Measurements from ENCODE around the gene ERGIC1.
"Not testable (repeated sequence)": the region's sequence is repeated elsewhere in the genome, so short reads cannot be mapped to it uniquely, and the experiment has no call there.

ERGIC1 gene

DNA sequence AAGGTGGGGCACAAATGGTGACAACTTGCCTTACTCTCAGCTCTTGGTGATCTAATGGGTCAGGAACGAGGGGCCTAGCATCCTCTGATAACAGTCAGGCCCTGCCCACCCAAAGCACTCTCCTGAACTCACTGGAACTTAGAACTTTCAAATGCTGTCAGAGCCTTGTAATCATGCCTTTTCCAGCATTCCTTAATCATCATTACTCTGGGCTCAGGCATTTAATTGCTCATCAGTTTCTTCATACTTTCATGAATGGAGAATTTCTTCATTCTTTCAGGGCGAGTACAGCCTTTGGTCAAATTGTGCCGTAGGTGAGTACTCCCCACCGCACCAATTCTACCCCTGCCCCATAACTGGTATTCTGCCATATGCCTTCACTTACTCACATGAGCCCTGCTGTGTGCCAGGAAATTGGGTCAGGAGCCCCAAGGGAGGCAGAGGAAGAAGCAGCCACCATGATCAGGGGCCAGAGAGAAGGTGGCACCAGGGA, 32.8 kb upstream of the ERGIC1 start:
- peak; percentile 98 for DNase-seq

DNA sequence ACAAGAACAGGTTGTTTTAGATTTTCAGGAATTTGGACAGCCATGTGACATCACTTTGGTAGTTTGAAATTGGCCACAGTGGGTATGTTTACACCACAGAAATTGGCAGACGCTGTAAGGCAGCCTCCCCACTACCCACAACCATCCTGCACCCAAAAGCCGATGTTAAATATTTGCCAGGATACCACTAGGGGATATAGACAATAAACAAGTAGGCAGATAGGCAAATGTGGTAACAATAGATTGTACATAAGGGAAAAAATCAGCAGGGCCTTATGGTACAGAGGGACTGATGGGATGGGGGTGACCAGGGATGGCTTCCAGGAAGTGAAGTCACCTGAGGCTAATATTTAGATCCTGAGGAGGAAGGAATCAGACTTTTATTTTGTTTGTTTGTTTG, 31.9 kb upstream of the ERGIC1 start:
- no peak for DNase-seq

DNA sequence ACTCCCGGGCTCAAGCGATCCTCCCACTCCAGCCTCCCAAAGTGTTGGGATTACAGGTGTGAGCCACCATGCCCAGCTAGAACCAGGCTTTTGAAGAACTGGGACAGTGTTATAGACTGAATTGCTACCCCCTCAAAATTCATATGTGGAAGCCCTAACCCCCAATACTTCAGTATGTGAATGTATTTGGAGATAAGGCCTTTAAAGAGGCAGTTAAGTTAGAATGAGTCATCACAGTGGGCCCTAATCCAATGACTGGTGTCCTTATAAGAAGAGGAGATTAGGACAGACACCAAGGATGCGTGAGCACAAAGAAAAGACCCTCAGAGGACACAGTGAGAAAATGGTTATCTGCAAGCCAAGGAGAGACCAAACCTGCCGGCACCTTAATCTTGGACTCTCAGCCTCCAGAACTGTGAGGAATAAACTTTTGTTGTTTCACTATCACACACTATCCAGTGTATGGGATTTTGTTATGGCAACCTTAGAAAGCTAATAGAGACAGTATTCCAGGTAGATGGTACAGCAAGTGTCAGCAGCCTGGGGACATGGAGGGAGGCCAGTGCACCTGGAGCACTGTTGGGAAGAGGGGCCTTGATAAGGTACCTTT, 31.4 kb upstream of the ERGIC1 start:
- peak; percentile 57 for DNase-seq

DNA sequence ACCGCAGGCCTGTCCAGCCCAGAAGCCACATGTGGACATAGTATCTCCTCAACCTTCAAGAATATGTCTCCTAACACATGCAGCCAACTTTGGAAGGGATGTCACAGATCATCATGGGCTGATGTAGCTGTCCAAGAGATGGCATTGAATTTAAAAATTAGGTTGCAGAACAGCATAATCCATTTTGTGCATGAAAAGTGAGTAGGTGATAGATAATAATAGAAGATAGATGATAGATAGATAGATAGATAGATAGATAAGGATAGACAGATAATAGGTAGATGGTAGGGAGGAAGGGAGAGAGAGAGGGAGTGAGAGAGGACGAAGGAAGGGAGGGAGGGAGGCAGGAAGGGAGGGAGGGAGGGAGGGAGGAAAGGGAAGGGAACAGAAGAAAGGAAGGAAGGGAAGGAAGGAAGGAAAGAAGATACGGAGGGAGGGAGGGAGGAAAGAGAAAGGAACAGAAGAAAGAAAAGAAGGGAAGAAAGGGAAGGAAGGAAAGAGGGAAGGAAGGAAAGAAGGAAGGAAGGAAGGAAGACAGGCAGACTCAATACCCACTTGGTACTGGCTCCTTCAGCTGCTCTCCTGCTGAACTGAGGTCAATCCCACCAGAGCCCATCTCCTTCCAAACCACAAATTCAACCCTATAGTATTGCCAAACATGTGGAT, 28.9 kb upstream of the ERGIC1 start:
- DNase-seq = no peak

DNA sequence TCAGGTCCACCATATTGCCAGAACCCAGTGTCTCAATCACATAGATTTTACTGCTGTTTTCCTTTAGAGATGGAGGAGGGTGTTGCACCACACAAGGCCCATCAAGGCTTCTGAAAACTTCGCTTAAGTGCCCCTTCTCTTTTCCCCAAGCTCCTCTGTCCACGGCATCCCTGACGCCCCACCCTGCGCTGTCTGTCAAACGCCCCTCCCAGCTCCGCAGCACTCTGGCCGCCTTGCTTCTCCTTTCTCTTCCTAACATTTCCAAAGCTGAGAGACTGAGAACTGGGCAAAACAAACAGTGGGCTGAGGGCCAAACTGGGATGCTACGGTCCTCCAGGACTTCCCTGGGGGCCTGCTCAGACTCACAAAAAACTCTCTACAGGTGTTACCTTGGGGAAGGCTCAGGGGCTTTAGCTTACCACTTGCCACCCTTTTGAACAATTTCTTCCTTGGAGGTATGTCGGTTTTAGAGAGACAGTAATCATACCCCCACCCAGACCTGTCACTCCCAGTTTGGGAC, 28.3 kb upstream of the ERGIC1 start:
- DNase-seq = no peak

DNA sequence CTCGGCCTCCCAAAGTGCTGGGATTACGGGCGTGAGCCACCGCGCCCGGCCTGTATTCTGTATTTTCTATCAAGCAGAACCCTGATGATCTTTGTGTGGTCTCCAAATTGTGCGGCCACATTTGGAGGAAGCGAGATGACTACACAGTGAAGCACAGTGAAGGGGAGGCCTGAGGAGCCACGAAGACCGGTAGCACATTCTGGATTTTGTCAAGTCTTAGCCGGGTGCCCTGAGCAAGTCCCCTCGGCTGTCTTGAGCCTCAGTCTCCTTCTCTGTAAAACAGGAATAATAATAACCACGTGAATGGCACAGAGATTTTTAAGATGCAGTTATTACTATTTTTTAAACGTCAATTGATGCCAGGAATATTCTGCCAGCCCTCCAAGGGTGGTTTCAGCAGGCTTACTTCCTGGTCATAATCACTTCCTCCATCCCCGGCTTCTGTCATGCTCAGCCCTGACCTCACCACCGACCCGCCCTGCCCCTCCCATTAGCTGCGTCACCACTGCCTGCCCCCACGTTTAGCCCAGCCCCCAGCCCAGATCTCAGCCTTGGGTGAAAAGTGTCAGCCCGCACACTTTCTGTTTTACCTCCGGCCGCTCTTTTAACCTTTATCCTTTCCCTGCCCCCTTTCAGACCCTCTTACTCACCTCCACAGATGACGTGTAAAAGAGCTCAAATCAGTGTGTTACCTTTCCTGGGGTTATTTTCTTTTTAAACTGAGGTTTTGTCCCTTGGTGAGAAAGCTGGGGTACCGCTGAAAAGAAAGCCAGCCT, 27.0 kb upstream of the ERGIC1 start:
- peak; percentile 85 for DNase-seq

DNA sequence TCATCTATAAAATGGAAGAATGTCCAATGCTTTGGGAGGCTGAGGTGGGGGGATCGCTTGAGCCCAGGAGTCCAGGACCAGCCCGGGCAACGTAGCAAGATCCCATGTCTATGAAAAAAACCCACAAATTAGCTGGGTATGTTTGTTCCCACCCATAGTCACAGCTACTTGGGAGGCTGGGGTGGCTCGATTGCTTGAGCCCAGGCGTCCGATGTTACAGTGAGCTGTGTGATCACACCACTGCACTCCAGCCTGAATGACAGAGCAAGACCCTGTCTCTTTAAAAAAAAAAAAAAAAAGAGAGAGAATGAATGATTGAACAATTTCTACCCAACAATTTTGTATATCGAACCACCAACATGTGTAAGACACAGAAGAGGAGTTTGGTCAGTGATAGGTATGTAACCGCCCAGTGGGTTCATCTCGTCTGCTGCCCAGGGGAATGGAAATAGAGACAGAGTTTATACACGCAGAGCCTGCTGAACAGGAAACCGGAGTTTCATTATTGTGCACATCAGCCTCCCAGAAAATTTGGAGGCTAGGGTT, 26.2 kb upstream of the ERGIC1 start:
- no peak for DNase-seq

DNA sequence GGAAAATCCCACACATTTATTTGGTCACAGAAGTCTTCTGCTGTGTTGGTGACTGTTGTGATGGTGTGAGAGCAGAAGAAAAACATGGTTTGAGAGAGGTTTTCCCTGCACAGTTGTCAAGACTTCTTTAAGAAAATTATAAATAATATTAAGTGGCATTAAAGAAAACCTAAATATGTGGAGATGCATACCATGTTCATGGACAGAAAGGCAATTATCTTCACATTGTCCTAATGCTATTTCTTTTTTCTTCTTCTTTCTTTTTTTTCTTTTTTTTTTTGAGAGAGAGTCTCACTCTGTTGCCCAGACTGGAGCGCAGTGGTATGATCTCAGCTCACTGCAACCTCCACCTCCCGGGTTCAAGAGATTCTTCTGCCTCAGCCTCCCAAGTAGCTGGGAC, 24.3 kb upstream of the ERGIC1 start:
- DNase-seq = no peak

DNA sequence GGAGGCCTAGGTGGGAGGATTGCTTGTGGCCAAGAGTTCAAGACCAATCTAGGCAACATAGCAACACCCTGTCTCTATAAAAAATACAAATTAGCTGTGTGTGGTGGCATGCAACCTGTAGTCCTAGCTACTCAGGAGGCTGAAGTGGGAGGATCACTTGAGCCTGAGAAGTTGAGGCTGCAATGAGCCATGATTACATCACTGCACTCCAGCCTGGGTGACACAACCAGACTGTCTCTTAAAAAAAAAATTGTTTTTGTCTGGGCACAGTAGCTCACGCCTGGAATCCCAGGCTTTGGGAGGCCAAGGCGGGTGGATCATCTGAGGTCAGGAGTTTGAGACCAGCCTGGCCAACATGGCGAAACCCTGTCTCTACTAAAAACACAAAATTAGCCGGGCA, 23.1 kb upstream of the ERGIC1 start:
- DNase-seq = not testable (repeated sequence)

DNA sequence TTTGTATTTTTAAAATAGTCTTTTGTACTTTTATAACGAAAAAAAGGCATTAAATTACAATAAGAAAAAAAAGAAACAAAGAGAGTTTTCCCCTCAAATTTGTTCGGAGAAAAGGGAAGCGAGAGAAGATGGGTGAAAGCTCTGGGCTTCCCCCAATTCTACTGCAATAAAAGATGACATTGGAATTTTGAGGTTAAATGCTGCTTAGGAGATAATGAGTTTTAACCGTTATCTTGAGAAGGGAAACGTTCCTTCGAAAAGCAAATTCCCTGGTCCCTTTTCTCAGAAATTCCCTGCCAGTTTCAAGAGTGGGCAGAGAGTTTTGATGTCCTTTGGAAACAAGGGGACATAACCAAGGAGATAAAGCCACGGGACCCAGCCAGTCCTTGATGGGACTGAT, 18.4 kb upstream of the ERGIC1 start:
- no peak for DNase-seq

DNA sequence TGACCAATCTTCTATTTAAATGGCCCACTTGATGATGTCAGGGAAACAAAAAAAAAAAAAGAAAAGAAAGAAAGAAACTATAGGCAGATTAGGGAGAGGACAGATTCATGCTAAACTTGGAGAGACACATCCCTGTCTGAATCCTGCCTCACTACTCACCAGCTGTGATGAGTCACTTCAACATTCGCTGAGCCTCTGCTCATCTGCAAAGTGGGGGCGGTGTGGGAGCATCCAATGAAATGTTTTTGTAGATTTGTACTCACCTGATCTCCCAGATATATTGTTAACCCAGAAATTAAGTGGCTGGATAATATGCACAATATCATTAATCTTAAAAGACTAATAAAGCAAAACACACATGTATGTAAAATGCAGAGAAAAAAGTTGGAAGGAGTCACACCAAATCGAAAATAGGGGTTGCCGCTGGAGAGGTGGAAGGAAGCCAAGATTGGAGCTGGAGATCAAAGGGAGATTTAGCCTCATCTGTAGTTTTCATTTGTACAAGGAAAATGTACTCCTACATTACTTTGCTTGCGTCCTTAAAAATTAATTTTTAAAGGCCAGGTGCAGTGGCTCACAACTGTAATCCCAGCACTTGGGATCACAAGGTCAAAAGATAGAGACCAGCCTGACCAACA, 17.0 kb upstream of the ERGIC1 start:
- peak; percentile 81 for DNase-seq

DNA sequence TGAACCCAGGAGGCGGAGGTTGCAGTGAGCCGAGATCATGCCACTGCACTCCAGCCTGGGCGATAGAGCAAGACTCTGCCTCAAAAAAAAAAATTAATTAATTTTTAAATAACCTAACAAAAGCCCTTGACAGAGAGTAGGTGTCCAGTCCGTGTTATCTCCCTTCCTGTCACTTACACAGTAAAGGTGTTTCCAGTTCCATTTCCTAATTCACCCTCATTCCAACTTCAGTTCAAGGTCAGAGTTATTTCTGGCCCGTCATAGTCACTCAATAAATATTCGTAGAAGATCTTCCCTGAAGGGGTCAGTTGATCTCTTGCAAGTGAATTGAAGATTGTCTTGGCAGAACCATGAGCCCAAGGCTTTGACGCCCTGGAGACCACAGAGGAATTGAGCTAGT, 16.4 kb upstream of the ERGIC1 start:
- no peak for DNase-seq

DNA sequence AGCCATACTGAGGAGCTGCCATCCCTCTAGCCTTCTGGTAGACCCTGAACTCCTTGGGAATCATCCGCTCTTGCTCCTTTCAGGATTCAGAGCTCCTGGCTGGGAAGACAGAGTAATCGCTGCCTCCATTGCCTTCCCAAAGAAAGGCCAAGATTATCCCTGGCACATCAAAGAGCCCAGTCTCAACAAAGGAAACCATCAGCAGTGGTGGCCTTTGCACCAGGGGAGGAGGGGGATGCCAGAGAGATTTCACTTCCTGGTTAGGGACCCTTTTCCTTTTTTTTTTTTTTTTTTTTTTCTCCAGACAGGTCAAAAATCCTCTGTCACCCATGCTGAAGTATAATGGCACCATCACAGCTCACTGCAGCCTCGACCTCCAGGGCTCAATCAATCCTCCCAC, 16.0 kb upstream of the ERGIC1 start:
- DNase-seq = no peak

DNA sequence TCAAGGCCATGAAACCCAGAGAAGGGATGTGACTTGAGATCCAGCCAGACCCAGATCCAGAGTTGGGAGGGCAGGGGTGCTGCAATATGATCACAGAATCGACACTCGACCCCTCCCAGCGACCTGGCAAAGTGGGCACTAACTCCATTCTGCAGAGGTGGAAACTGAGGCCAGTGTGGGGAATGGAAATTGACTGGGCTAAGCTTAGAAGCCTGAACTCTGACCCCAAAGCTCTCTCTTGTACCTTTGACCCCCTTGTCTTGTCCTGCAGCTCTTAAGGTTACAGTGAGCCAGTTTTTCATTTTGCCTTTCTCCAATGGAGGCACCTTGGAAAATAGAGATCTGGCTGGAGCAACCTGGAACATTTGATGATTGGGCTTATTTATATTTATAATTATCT, 14.5 kb upstream of the ERGIC1 start:
- DNase-seq = no peak

DNA sequence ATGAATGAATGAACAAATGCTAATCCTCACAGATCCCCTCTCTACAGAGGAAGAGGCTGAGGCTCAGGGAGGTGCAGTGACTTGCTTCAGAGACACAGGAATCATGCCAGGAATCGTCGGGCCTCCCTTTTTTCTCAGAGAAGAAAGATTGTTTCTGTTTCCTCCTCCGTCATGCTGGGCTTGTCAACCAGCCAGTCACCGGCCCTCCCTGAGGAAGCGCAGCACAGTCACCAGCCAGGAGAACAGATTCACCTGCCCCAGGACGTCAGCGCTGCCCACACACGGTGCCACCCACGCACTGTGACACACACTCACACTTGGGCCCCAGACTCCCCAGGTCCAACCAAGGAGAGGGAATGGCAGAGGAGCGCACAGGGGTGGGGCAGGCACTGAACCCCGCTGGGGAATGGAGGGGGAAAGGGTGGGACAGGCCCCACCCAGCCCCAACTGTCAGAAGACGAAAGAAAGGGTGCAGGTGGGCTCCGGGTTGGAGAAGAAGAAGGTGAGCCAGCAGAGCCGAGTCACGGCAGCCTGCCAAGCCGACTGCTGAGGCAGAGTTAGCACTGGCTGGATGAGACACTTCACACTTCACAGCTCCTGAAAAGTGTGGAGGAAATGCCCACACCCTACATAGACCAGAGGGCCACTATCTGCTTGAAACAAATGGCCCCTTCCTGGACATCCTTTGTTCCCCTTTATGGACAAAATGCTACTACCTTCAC, 13.8 kb upstream of the ERGIC1 start:
- peak; percentile 60 for DNase-seq

DNA sequence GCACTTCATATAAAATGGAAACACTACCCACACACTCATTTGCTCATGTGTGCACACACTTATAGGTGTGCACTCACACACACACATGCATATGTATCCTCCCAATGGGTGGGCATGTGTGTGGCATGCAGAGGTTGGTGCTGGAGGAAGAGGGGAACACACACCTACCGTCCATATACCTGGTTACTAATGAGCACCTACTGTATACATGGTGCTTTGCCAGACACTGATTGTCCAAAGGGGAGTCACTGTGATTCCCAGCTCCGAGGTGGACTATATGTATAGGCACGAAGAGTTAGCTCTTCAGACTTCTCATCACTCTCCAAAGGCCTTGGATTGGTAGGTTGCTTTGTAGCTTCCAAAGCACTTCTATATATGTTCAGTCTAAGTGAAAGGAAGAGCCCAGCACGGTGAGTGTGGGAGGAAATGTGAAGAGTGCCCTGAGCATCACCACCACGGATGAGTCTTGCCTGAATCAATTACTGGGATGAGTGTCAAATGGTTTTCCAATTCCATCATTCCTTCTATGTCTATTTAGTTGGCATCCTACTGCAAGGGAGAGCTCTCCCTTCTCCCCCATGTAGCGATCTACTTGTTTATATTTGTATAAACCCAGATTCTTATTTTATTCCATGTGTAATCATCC, 12.6 kb upstream of the ERGIC1 start:
- no peak for DNase-seq

DNA sequence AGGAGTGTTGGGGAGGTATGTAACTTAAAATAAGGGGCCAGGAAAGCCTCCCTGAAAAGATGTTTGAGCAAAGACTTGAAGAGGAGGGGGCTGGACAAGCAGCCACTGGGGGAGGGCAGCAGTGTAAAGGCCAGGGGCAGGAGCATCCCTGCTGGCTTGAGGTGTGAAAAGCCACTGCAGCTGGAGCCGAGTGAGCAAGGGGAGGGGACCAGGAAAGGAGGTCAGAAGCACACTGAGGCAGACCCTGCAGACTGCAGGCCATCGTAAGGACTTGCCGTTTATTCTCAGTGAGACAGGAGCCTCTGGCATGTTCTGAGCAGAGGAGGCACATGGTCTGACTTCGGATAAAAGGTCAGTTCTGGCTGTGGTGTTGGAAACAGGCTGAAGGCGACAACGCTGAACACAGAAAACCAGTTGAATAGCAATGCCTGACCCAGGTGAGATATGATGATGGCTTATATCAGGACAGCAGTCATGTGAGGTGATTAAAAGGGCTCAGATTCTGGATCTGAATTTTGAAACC, 10.2 kb upstream of the ERGIC1 start:
- DNase-seq = no peak

DNA sequence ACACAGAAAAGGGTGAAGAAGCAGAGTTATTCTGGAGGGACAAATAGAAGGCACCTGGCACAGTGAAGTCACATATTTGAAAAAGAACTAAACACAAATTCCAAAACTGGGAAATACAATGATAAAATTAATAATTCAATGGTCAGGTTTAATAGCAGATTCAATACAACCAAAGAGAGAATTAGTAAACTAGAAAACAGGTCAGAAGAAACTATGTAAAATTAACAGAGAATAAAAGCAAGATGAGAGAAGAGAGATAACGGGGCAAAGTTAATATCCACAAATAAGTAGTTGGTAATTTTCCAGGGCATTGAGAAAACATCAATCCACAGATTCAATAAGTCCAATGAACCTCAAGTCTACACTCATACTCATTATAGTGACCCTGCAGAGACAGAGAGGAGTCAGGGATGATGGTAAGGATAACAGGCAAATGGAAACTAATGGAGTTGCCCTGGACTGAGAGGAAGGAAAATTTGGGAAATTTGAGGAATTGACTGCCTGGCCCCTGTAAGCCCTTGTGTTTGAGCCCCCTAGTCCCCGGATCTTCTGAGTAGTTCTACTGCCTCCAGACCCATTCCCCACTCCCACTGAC, 8.3 kb upstream of the ERGIC1 start:
- DNase-seq = no peak

DNA sequence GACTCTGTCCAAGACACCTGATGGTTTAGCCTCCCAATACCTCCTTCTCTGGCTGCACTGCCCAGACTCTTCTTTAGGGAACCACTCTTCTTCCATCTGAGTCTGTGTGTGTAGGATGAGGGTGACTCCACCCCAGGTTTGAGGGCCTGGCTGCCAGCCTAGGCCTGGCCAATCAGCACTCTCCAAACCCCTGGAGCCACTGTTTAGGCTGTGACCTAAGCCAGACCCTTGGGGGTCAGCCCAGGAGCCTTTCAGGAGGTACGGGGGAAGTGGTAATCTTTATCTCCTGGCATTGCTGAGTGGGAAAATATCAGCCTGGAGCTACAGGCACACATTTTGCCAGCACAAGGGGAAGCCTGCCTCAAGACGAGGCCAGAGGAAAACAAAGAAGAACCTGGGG, 6.2 kb upstream of the ERGIC1 start:
- DNase-seq = no peak

DNA sequence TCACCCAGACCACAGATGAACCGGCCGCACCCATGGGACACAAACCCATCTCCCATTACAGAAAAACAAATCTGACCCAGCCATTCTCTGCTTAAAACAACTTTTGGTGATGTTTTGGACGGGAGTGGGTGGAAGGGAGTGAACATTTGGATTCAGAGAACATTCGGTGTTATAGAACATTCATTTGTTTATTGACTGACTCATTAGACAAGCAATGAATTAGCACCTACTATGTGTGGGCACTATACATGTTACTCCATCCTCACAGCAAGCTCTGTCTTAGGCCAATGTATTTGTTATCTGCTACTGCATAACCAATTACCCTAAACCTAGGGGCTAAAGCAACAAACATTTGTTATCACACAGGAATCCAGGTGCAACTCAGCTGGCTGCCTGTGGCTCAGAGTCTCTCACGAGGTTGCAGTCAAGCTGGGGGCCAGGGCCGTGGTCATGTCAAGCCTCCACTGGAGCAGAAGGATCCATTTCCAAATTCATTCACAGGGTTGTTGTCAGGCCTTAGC, 5.1 kb upstream of the ERGIC1 start:
- no peak for DNase-seq

DNA sequence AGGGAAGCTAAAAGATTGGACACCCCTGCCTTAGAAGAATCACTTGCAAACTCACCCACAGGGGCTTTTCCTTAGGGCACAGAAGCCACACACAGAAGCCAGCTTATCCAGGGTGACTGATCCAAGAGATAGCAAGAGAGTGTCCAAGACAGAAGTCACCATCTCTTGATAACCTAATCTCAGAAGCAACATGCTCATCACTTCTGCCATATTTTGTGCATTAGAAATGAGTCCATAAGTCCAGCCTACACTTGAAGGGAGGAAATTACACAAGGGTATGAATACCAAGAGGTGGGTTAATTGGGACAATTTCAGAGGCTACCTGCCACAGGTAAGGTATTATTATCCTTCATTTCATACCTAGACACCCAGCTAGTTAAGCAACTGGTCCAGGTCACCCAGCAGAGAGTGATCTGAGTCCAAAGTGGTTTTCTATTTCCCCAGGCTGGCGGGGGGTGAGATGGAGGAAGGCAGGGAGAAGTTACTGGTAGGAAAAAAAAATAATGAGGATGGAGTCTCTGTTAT, 3.7 kb upstream of the ERGIC1 start:
- no peak for DNase-seq
